Activated T-cell treated with anti-CD3 and anti-CD28 coated beads, Interleukin-2, amount 50 U/mL, for 1 hour (primary cell): ENCODE results near the gene RBKS.
"Not testable (repeated sequence)": the region's sequence is repeated elsewhere in the genome, so short reads cannot be mapped to it uniquely, and the experiment has no call there.

Experiments
- DNase-seq: peaks from one replicate; pipeline ENCODE4 v3.0.0-alpha.2; 2020

The RBKS gene

DNA sequence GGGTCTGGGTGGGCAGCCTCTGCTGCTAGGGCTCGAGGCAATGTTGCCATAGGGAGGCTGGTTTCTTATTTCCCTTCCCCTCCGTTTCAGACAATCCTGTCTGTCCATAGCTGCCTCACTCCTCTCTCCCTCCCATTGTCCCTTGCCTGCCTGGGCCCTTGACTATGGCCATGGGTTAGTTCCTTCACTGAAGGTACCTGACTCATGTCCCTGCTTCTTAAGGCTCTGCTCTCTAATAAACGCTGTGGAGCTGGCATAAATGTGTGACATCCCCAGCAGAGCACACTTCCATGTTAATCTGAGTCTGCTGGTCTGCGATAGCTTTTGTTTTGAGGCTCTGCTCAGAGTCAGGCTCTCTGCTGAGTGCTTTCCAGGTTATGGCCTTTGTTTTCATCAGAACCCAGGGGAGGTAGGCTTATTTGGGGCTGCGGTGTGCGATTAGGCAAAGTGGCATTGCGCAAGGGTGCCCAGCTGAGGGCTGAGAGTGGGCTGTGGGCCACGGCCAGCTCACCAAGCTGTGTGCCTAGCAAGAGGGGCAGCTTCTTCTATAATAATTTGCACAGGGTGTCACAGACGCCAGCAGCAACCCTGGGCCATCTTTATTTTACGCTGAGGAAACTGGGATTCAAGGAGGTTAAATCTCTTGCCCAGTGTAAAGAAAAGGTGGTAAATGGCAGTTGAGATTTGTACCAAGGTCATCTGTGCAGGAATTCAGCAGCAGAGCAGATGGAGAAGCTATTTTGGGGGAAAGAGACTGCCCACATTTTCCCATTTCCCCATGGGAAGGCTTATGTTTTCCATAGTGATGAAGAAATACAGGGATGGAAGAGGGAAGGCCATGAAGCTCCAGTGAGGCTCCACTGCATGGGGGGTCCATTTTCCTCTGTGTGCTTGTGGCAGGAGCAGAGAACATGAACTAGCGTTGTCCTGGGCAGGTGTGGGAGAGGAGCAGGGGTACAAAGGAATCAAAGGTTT is 93.1 kb downstream of the RBKS start:
- no peak for DNase-seq

DNA sequence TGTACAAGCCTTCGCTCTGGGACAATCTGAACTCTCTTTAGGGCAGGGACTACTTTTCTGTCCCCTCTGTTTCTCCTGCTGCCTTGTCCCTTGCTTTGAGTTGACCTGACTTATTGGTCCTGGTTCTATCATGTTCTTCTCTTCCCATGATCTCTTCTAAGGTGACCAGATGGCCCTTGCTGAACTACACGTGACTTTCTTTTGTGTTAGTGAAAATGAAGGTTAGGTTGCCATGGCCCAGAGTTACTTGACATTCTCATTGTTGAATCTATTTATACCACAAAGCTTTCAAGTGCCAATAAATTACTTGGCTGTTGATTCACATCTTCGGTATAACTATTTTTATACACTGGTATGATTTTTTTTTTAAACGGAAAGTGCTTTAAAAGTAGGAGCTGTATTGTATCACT is 94.3 kb downstream of the RBKS start:
- DNase-seq = no peak

DNA sequence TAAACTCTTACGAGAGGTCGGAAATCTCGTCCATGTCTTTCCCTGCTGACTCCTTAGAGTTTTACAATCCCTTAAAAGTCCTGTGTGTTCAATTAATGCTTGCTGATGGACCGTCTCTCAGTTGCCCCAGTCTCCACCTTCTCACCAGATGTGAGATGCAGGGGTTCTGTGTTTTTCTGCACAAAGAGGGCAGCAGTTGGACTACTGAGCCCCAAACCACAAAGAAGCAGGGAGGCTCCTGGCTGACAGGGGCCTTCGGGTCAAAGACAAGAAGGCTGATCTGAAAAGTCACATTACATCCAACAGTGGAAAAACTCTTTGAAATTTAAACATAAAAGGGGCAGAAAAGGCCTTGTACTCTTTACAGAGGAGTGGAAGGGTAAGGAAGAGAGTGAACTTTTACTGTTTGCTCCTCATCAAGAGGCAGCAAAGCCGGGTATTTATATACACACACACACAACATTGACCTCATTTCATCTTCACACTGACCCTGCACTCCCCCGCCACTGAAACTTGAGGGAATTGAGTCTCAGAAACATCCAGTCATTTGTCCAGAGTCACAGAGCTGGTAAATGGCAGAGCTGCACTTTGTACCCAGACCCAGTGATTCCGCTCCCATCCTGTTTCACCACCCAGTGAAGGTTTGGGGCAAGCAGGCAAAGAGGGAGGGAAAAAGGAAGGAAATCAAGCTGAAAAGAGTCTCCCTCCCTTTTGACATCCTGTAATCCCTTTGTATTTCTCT is 94.9 kb downstream of the RBKS start:
- DNase-seq = no peak

DNA sequence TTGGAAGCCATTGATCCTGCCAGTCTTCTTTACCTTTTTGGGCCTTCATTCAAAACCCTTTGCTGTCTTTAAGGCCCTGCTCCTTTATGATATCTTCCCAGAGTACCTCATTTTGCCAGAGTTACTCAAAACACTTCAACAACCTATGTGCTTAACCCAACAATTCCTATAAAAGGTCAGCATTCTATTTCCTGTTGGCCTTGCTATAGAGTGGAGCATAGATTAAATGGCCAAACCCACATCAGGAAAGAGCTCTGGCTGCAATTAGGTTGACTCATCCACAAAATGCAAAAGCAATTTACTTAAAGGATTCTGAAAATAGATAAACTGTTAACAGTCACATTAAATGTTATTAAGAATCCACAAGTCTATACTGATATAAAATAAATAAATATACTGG is 97.4 kb downstream of the RBKS start:
- DNase-seq = no peak

DNA sequence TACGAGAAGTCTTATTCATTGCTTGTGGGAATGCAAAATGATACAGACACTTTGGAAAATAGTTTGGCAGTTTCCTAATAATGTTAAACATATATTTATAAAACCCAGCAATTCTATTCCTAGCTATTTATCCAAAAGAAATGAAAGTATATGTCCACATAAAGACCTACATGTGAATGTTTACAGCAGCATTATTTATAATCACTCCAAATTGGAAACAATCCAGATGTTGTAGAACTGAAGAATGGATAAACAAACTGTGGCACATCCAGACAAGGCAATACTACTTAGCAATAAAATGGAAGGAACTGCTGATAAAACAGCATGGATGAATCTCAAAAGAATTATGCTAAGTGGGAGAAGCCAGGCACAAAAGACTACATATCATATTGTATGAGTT is 99.4 kb downstream of the RBKS start:
- no peak for DNase-seq

DNA sequence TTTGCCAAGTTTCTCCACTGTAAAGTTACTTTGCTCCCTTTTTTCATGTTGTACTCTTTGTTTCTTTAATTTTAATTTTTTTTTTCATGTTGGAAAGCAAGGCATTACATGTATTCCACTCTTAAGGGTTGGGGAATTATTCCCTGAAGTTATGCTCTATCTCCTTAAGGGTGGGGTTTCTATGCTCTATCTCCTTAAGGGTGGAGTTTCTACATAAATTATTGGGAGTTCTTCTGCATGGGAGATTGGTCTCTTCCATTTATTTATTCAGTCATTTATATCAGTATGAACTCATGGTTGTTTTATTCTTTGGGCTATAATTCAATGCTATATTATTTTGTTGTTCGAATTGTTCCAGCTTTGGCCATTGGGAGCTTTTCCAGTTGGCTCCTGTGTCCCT is 107.5 kb downstream of the RBKS start:
- no peak for DNase-seq

DNA sequence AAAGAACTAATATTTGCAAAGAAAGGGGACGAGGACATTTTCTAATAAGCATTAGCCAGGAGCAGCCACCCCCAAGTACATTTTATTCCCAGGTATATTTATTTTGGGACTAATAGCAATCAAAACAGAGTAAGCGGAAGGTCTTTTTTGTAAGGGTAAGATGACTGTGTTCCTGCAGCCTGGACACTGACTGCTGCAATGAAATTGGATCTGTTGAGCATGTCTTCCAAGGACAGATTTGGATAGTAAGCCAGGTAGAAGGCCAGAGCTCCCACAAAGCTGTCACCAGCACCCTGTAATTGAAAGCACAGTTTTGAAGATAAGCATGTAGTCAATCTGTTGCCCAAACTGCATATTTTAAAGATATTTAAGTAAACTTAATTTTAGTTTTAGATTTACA is 108.7 kb downstream of the RBKS start:
- DNase-seq = no peak

DNA sequence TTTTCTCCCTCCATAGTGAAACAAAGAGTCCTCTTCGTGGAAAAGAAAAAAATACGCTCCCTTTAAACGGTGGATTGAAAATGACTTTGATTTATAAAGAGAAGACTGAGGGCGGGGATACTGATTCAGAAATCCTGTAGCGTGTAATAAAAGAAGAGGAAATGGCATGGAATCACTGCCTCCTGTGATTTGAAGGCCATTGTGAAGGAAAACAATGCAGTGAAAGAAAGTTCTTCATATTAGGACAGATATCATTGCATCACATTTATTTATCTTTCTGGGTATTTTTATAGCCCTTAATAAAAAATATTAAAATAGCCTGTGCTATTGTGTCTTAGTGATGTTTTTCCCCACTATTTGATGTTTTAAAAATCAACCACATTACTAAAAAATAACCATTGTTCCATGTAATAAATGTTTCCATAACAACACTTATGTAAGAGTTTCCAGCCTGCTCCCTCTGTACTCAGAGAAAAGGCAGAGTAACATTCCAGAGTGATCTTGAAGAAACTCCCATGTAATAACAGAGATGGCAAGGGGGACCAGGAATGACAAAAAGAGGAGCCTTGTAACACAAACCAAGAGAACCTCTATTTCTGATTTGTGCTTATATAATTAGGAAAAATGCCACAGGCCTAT is 110.7 kb downstream of the RBKS start:
- no peak for DNase-seq

DNA sequence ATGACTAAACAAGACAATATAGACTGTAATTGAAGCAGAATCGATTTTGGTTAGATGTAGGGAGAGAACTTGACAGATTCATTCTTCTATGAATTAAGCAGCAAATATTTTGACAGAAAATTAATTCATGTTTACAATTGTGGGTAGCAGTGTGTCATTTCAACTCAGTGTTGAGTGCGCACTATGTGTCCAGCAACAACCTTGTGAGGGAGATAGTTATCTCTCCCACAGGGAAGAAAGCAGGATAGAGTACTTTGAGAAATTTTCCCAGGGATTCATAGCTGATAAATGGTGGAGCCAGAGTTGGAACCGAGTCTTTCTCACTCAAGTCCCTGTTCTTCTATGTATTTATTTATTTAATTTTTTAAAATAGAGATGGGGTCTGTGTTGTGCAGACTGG is 113.5 kb downstream of the RBKS start:
- DNase-seq = no peak

DNA sequence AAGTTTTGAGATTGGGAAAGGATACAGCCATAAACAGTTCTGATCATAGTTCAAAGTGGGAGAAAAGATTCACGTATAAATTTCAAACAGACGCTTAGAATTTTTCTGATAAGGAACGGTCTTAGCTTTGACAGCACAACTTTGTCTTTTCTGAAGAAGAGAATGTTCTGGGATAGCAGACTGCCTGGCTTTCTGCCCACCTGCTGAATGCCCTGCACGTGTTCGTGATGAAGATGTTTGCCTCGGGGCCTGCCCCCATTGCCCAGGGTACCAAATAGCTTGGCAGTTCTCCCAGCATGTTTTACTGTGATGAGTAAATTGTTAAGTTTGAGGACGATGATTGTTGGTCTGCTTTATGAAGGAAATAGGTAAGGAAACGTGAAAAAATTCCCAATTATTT is 114.1 kb downstream of the RBKS start:
- DNase-seq = no peak

DNA sequence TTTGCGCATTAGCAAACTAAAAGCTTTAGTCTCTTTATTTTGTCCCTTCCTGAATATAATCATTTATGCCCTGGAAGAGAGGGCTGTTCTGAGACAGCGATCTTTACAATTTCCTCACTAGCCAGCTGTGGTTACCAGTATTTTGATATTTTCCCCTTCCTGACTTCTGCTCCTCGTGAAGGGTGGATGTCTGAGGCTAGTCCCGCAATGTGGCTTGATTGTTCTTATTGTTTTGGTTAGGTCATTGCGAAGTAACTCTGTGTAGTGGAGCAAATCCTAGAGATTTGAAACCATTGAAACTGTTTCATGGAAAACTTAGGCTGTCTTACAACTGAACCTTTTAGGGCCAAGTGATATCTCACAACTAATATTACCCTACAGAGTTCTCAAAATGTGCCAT is 116.2 kb downstream of the RBKS start:
- no peak for DNase-seq

DNA sequence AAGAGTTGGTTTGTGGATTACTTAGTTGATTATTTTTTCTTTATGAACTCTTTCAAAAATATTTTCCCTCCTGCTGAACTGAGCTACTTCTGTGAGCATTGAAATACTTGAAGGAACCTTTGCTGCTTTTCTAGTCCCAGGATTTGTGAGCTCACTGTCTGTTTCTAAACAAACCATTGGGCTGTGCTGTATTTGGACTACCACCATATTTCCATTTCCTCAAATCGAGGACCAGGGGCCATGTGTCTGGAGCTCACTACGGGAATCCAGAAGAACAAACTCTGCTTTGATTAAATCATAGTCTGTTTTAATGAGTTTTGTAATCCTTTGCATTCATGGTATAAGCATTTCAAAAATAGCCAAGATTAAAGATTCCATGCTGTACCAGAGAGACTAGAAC is 117.4 kb downstream of the RBKS start:
- DNase-seq = no peak

DNA sequence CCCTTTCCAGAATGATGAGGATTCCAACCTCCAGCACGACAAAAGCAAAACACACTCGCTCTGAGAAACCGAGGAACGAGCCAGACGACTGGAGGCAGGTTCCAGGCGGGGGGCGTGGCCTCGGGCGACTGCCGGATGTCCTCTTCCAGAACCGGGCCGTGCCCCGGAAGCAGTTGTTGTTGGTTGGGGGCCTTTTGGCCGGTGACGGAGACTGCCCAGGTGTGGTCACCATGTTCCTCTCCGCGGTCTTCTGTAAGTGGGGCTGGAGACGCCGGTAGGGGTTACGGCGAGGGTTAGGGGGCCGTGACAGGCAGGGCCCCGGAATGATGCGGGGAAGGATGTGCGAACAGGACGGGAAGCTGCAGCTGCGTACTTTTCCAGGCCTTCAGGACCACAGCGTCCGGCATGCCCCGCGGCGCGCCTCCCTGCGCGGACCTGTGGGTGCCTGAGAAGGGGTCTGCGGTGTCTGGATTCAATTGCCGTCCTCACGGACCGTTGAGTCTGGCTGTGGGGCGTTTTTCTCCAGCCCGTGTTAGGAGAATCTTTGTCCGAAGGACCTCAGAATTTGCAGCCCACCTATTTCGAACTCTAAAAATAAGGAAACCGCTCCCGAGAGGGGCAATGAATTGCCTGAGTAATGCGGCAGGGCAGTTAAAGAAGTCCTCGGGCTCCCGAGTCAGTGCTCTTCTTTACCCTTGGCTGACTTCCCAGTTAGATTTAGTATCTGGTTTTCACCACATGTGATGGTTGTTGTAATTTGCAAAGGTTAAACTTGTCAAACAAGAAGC is 118.4 kb downstream of the RBKS start, which contains the start of gene MRPL33:
TSS of gene MRPL33 (plus strand) at position 172 of the 788 bp plus-strand sequence. CDS start at position 231, 59 bp downstream.
- DNase-seq = peak; percentile 91

DNA sequence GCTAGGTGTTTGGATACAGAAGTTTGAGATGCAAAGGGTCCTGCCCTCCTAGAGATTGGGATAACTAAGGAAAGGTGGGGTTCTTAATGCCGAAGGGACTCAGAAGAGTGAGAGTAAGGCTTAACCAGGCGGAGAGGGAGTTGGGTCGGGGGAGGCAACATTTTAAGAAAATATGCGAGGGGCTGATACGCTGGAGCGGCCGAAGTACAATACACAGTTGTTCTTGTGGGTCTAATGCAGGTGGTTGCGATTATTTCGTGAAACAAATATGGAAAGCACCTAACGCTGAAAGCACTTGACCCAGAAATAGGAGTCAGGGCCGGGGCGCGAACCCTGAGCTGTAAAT is 119.0 kb downstream of the RBKS start:
- no peak for DNase-seq

DNA sequence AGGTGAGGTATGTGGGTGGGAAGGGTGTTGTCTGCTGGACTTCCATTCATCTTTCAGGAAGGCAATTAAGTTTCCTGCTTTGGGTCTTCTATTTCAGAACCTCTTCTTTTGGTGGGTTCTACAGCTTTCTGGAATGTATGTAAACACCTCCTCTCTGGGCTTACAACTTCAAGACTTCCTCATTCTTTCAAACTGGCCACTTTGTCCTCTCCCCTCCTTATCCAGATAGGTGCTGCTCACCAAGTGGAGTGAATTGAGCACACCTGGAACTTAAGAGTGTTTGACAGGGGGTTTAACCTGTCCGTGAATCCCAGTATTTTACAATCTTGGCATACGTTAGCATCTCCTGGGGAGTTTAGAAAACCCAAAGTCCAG is 123.9 kb downstream of the RBKS start:
- DNase-seq = no peak

DNA sequence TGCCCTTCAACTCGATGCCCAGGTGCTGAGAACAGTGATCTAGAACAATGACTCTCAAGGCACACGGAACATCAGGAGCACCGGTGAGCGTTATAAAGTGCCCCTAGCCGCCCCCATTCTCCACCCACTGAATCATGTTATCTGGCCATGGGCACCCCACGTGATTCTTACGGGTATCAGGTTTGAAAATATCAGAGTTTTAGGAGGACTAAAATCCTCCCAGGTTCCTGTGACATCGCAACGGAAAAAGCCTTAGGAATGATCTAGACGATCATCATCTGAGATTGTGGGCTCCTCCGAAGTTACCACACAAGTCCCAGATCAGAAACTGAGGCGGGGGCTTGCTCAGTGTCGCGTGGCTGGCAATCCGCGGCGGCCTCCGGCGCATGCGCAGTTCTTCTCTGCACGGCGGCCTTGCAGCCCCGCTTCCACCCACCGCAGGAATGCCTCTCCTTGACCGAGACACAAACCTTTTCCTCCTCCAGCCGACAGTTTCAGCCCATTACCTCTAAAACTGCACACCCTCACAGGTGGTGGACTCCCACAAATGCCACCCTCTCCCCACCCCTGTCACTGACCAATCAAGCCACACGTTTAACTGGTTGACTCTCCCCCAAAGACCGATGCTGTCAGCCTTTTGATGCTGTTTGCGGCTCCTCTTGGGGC is 124.4 kb downstream of the RBKS start:
- DNase-seq = peak; percentile 61

DNA sequence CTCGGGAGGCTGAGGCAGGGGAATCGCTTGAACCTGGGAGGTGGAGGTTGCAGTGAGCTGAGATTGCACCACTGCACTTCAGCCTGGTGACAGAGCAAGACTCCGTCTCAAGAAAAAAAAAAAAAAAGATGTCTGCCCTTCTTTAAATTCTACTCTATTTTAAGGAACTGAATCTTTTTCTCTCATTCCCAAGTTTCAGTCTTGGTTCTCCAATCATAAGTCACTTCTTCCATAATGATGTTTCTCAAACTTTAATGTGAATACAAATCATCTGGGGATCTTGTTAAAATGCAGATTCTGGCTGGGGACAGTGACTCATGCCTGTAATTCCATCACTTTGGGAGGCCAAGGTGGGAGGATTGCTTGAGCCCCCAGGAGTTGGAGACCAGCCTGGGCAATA is 125.7 kb downstream of the RBKS start:
- DNase-seq = not testable (repeated sequence)

DNA sequence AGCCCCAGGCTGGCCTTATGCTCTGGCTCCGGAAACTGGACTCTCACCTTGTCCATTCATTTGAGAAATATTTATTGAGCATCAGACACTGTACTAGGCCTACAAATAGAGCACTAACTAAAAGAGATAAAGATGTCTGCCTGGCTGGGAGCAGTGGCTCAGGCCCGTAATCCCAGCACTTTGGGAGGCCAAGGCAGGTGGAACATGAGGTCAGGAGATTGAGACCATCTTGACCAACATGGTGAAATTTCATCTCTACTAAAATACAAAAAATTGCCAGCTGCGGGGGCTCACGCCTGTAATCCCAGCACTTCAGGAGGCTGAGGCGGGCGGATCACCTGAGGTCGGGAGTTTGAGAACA is 126.3 kb downstream of the RBKS start:
- no peak for DNase-seq

DNA sequence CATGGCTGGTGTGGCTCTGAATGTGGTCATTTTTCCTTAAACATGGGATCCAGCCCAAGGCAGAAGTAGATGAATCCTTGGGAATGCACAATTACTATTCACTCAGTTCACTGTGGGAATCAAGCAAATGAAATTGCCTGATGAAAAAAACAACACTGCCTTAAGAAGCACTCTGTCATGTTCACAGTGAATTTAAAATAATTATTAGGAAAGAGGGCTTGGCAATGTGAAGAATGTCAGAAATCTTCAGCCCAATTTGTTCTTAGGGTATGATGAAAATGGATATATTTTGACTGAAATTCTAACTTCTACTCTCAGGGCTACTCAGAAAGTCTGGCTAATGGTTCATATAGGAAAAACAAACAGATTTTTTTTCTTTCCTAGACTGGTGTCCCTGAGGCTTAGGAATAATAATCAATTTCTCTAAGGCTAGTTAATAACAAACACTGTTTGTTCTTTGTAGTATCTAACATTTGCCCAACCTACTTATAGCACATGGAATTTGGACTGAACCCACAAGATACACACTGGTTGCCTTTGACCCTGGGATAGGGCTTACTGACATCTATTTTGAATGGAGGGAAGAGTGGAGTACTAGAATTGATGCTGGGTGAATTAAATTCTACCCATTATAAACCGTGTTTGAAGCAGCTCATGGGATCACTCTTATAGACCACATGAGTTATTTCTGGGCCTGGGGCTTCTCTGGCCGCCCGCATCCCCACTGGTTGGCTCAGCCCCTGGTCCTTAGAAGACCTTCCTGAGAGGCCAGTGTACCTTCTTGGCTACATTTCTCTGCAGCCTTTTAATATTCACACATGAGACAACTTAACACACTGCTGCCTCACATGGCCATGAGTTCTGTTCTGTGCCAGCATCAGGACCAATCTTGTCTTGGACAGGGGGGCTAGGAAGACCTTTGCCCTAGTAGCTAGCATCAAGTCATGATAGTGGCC is 127.0 kb downstream of the RBKS start:
- DNase-seq = no peak

DNA sequence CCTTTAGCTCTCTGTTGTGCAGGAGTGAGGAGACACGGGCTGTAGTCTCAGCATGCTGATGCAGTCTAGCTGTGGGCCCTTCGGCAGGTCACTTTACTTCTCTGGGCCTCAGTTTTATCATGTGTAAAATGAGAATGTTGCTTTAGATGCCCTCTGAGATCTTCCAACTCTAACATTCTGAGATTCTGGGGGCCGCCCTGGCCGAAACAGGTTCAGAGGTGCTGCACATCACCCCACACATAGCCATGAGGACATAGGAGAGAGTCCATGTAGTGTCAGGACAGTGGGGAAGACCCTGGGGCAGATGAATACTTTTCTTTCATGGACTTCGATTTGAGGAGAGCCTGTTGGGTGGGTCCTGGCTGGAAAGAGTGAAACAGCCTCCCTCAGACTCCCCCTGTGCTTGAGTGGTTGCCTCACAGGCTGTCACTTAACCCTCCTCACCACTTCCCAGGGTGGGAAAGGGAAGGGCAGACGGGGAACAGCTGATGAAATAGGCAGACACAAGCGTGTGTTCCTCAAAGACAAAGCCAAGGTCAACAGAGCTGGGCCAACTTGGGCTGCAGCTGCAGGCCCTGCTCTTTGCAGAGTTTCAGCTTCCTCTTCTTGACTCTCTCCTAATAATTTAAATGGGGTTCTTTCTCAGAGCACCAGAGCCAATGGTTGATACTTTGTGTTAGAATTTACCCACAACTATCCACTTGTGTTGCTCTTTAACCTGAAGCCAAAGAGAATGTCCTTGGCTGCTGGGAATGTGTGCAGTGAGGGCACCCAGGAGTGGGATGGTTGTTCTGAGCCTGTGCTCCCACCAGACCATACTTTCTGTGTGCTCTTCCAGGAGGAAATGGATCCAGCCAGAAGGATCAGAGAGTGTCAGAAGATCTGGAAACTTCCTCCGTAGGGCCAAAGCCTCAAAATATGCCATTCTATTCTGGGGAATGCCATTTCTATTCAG is 133.4 kb downstream of the RBKS start:
- no peak for DNase-seq
